Hepatocyte (in vitro differentiated cells): ENCODE measurements around the gene IL3RA.

Experiments
- EZH2 ChIP-seq: fragments of 200-600 bp; sonication (generic); IDR thresholded peaks from 2 replicates; pipeline ENCODE4 v1.6.1; 2016; ENCODE audit warnings: antibody characterized with exemption, mild to moderate bottlenecking, borderline replicate concordance
- TF ChIP-seq, protein P1 (sequence below): fragments of 200-600 bp; sonication (generic); IDR thresholded peaks from 2 replicates; pipeline ENCODE4 v1.5.1; 2016; ENCODE audit warnings: antibody characterized with exemption, mild to moderate bottlenecking; ENCODE audit not compliant: poor library complexity

DNA sequence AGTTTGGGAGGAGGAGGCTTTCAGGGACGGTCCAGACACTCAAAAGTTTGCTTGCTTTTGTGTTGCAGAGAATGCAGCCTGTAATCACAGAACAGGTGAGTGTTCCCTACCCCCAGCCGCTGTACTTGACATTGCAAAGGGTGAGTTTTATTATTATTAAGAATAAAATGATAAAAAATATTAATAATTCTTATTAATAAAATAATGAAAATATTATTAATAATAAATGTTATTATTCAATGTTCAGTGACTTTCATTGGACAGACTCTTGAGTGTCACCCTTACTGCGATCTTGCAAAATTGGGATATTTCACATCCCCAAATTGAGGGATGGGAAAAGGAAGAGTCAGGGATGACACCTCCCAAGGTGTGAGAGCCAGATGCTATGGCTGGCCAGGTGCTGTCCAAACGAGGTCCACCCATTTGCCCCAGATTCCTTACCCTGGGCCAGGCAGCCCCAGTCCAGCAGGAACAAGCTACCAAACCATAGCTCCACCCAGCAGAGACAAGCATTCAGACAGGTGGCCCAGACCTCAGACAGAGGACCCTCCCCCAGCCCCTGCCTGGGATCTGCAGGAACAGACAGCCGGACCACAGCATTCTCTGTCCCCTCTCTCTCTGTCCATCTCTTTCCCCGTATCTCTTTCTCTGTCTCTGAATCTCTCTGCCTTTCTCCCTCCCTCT is 22.4 kb downstream of the IL3RA start:
- TF ChIP-seq, protein P1, sequence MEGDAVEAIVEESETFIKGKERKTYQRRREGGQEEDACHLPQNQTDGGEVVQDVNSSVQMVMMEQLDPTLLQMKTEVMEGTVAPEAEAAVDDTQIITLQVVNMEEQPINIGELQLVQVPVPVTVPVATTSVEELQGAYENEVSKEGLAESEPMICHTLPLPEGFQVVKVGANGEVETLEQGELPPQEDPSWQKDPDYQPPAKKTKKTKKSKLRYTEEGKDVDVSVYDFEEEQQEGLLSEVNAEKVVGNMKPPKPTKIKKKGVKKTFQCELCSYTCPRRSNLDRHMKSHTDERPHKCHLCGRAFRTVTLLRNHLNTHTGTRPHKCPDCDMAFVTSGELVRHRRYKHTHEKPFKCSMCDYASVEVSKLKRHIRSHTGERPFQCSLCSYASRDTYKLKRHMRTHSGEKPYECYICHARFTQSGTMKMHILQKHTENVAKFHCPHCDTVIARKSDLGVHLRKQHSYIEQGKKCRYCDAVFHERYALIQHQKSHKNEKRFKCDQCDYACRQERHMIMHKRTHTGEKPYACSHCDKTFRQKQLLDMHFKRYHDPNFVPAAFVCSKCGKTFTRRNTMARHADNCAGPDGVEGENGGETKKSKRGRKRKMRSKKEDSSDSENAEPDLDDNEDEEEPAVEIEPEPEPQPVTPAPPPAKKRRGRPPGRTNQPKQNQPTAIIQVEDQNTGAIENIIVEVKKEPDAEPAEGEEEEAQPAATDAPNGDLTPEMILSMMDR = no peak
- TF ChIP-seq EZH2 = no peak
